Adrenal gland (tissue), 5 donors: ENCODE results near the gene SCAP.

Source experiments
- POLR2A ChIP-seq, 2 donors: fragments of 450-650 bp; IDR thresholded peaks; one replicate each; pipeline ENCODE4 v1.6.1; 2017; ENCODE audit warnings: antibody characterized with exemption in 2 of 2, mild to moderate bottlenecking in 2 of 2, moderate library complexity in 1 of 2
- TF ChIP-seq, protein P1 (sequence below), 6 experiments: fragments of 450-650 bp in 4 of 6; fragments of 200-600 bp in 2 of 6; sonication (generic) in 1 of 6; IDR thresholded peaks; 1 replicate in 5 of 6; 2 replicates in 1 of 6; pipeline versions ENCODE4 v1.5.1 to v1.8.0; 2016 to 2021; ENCODE audit warnings: antibody characterized with exemption in 6 of 6, mild to moderate bottlenecking in 2 of 6, moderate library complexity in 1 of 6
- donor health status: DM: no; HTN: no; CAD: no.

GRCh38 chr3:47512416-47513124 is 36.8 kb upstream of the SCAP start:
- TF ChIP-seq POLR2A (IDR thresholded peaks at IDR 0.05) = no peak
- TF ChIP-seq, protein P1, sequence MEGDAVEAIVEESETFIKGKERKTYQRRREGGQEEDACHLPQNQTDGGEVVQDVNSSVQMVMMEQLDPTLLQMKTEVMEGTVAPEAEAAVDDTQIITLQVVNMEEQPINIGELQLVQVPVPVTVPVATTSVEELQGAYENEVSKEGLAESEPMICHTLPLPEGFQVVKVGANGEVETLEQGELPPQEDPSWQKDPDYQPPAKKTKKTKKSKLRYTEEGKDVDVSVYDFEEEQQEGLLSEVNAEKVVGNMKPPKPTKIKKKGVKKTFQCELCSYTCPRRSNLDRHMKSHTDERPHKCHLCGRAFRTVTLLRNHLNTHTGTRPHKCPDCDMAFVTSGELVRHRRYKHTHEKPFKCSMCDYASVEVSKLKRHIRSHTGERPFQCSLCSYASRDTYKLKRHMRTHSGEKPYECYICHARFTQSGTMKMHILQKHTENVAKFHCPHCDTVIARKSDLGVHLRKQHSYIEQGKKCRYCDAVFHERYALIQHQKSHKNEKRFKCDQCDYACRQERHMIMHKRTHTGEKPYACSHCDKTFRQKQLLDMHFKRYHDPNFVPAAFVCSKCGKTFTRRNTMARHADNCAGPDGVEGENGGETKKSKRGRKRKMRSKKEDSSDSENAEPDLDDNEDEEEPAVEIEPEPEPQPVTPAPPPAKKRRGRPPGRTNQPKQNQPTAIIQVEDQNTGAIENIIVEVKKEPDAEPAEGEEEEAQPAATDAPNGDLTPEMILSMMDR (IDR thresholded peaks at IDR 0.05) = no peak
